Cardiac septum (tissue), 1 donor: ENCODE data around the gene S1PR4. TPM values are rescaled to one million over a fixed set of nuclear protein-coding genes. Genes with fewer than 3 reads are reported as not detected.
"Not testable (repeated sequence)": the region's sequence is repeated elsewhere in the genome, so short reads cannot be mapped to it uniquely, and the experiment has no call there.

Experiments
- DNase-seq: peaks from one replicate; pipeline ENCODE4 v3.0.0-alpha.2; 2020; ENCODE audit warnings: low spot score
- intact Hi-C: fragments of 100-400 bp; cut with DNase I; formaldehyde crosslinking; loops from one replicate; pipeline ENCODE4 v1.14.0; 2022
- total RNA-seq: library from RNA; stranded (reverse); fragmentation: NEBNext Ultra II Directional; extraction: Animal tissue kit (Norgen Biotek cat#: 25700); gene quantifications from one replicate; pipeline ENCODE4 v1.2.1, GENCODE V29; 2021
- donor health status: DM: no; HTN: no; CAD: no.

The S1PR4 gene
- total RNA-seq, 1 donor from 2014 or later: 1.2 TPM

- intact Hi-C loops: no loop called here
- DNase-seq: no peak
Measured at GRCh38 chr19:3150739-3151329, 27.7 kb upstream of the S1PR4 start.

- DNase-seq: no peak
- intact Hi-C loops: no loop called here
Measured at GRCh38 chr19:3151563-3152418, 26.8 kb upstream of the S1PR4 start.

GRCh38 chr19:3152419-3152780, 26.2 kb upstream of the S1PR4 start:
- DNase-seq: no peak
- intact Hi-C loops: no loop called here

GRCh38 chr19:3153286-3154230, 25.0 kb upstream of the S1PR4 start:
- no peak for DNase-seq

GRCh38 chr19:3154447-3154846, 24.1 kb upstream of the S1PR4 start:
- intact Hi-C loops, DNase-seq: not testable (repeated sequence)

More at GRCh38 chr19:3153286-3154230, 25.0 kb upstream of the S1PR4 start:
- intact Hi-C loops: no loop called here

GRCh38 chr19:3154957-3155736, 23.4 kb upstream of the S1PR4 start:
- peak; percentile 89 for DNase-seq
- intact Hi-C loops: no loop called here

GRCh38 chr19:3157096-3157845, 21.3 kb upstream of the S1PR4 start:
- intact Hi-C loops: no loop called here
- DNase-seq: no peak

GRCh38 chr19:3159565-3159964, 19.0 kb upstream of the S1PR4 start:
- intact Hi-C loops: no loop called here
- DNase-seq: no peak

- intact Hi-C loops: loop anchor here (5.0 kb wide), 3 partner anchors 33 to 198 kb away; no protein-coding TSS in a partner anchor
- DNase-seq: no peak
Measured at GRCh38 chr19:3160219-3160618, 18.4 kb upstream of the S1PR4 start.

- intact Hi-C loops: loop anchor here (5.0 kb wide), 3 partner anchors 34 to 199 kb away; no protein-coding TSS in a partner anchor
- DNase-seq: no peak
Measured at GRCh38 chr19:3161453-3161852, 17.1 kb upstream of the S1PR4 start.

GRCh38 chr19:3162418-3163229, 15.9 kb upstream of the S1PR4 start:
- DNase-seq: no peak
- intact Hi-C loops: loop anchor here (5.0 kb wide), 3 partner anchors 35 to 200 kb away; no protein-coding TSS in a partner anchor

- intact Hi-C loops: loop anchor here (5.0 kb wide), 3 partner anchors 36 to 201 kb away; no protein-coding TSS in a partner anchor
- peak; percentile 91 for DNase-seq
Measured at GRCh38 chr19:3163230-3163886, 15.2 kb upstream of the S1PR4 start.

GRCh38 chr19:3163943-3164342, 14.6 kb upstream of the S1PR4 start:
- intact Hi-C loops: loop anchor here (5.0 kb wide), 3 partner anchors 37 to 202 kb away; no protein-coding TSS in a partner anchor
- DNase-seq: no peak

GRCh38 chr19:3167533-3168272, 10.9 kb upstream of the S1PR4 start:
- DNase-seq: no peak
- intact Hi-C loops: no loop called here

GRCh38 chr19:3171894-3172672, 6.5 kb upstream of the S1PR4 start:
- intact Hi-C loops: no loop called here
- no peak for DNase-seq

GRCh38 chr19:3172673-3173000, 5.9 kb upstream of the S1PR4 start:
- DNase-seq, intact Hi-C loops: not testable (repeated sequence)
